ES-I3 (cell line): ENCODE data around the gene SEMA7A.
"Not testable (repeated sequence)": the region's sequence is repeated elsewhere in the genome, so short reads cannot be mapped to it uniquely, and the experiment has no call there.

Source experiments
- H3K36me3 ChIP-seq: 2 replicates; pipeline ENCODE4 v1.6.1; 2013; ENCODE audit warnings: mild to moderate bottlenecking, low read length, control low read depth, moderate library complexity; ENCODE audit not compliant: insufficient read depth
- H3K4me1 ChIP-seq: 2 replicates; pipeline ENCODE4 v1.6.1; 2013; ENCODE audit warnings: mild to moderate bottlenecking, control low read depth, low read length; ENCODE audit not compliant: insufficient read depth
- H3K9ac ChIP-seq: 2 replicates; pipeline ENCODE4 v1.6.1; 2013; ENCODE audit warnings: low read depth, mild to moderate bottlenecking, low read length, moderate library complexity
- H3K9me3 ChIP-seq: 2 replicates; pipeline ENCODE4 v1.6.1; 2013; ENCODE audit warnings: mild to moderate bottlenecking, low read length, moderate library complexity; ENCODE audit not compliant: control insufficient read depth, insufficient read depth

The SEMA7A gene

GRCh38 chr15:74459798-74460197 lies 26.0 kb upstream of the SEMA7A start:
- H3K4me1 ChIP-seq, H3K9me3 ChIP-seq, H3K9ac ChIP-seq, H3K36me3 ChIP-seq: not testable (repeated sequence)

GRCh38 chr15:74458473-74458872 lies 24.7 kb upstream of the SEMA7A start:
- no peaks in the 10 kb centered on the region for H3K36me3 ChIP-seq
- no peaks in the 10 kb centered on the region for H3K4me1 ChIP-seq
- no peak overlapping the region for H3K9ac ChIP-seq
- no peaks in the 10 kb centered on the region for H3K9me3 ChIP-seq

- not testable (repeated sequence) for H3K9me3 ChIP-seq, H3K36me3 ChIP-seq, H3K4me1 ChIP-seq, H3K9ac ChIP-seq
Measured at GRCh38 chr15:74457036-74457435, 23.3 kb upstream of the SEMA7A start.

GRCh38 chr15:74454764-74455500 lies 21.2 kb upstream of the SEMA7A start:
- H3K36me3 ChIP-seq, result 0 out of 2 replicates have a peak, but pooled peaks cover 2% of the 10 kb centered on the region
- no peaks in the 10 kb centered on the region for H3K9me3 ChIP-seq
- H3K9ac ChIP-seq, result no peak overlapping the region
- no peaks in the 10 kb centered on the region for H3K4me1 ChIP-seq

GRCh38 chr15:74453925-74454763 lies 20.4 kb upstream of the SEMA7A start:
- H3K9ac ChIP-seq, result no peak overlapping the region
- no peaks in the 10 kb centered on the region for H3K4me1 ChIP-seq
- 0 out of 2 replicates have a peak, but pooled peaks cover 2% of the 10 kb centered on the region for H3K36me3 ChIP-seq
- no peaks in the 10 kb centered on the region for H3K9me3 ChIP-seq

- H3K9ac ChIP-seq, result no peak overlapping the region
- peaks cover 6% of the 10 kb centered on the region; the same call in 1 of the 2 replicates for H3K36me3 ChIP-seq
- H3K4me1 ChIP-seq, result no peaks in the 10 kb centered on the region
- no peaks in the 10 kb centered on the region for H3K9me3 ChIP-seq
Measured at GRCh38 chr15:74451861-74452835, 18.4 kb upstream of the SEMA7A start.

- Histone ChIP-seq H3K9me3 (no peaks in the 10 kb centered on the region), H3K9ac (no peak overlapping the region), H3K4me1 (no peaks in the 10 kb centered on the region), H3K36me3 (peaks cover 9% of the 10 kb centered on the region; the same call in 1 of the 2 replicates)
Measured at GRCh38 chr15:74451322-74451721, 17.6 kb upstream of the SEMA7A start.

GRCh38 chr15:74449643-74450205 lies 16.0 kb upstream of the SEMA7A start:
- Histone ChIP-seq H3K36me3 (peaks cover 9% of the 10 kb centered on the region; the same call in 1 of the 2 replicates), H3K9ac (no peak overlapping the region), H3K9me3 (no peaks in the 10 kb centered on the region), H3K4me1 (no peaks in the 10 kb centered on the region)

- no peak overlapping the region for H3K9ac ChIP-seq
- H3K36me3 ChIP-seq, result peaks cover 9% of the 10 kb centered on the region; the same call in 1 of the 2 replicates
- no peaks in the 10 kb centered on the region for H3K4me1 ChIP-seq
- H3K9me3 ChIP-seq, result no peaks in the 10 kb centered on the region
Measured at GRCh38 chr15:74449095-74449494, 15.3 kb upstream of the SEMA7A start.

- peaks cover 6% of the 10 kb centered on the region; the same call in 1 of the 2 replicates for H3K4me1 ChIP-seq
- no peak overlapping the region for H3K9ac ChIP-seq
- peaks cover 8% of the 10 kb centered on the region; the same call in 1 of the 2 replicates for H3K36me3 ChIP-seq
- H3K9me3 ChIP-seq, result no peaks in the 10 kb centered on the region
Measured at GRCh38 chr15:74445816-74446763, 12.3 kb upstream of the SEMA7A start.

- Histone ChIP-seq H3K9ac (no peak overlapping the region), H3K9me3 (no peaks in the 10 kb centered on the region), H3K4me1 (peaks cover 6% of the 10 kb centered on the region; the same call in 1 of the 2 replicates), H3K36me3 (peaks cover 7% of the 10 kb centered on the region; the same call in 1 of the 2 replicates)
Measured at GRCh38 chr15:74444106-74445062, 10.6 kb upstream of the SEMA7A start.
